ENCODE results near the gene CLSTN2. TPM values are rescaled to one million over a fixed set of nuclear protein-coding genes. Genes with fewer than 3 reads are reported as not detected.

Gene CLSTN2
- total and polyA plus RNA-seq, 2 of the 8 experiments (the other 6 are each of a cell fraction or from before 2014, with no cell fraction given) = 0.39 to 0.52 TPM

DNA sequence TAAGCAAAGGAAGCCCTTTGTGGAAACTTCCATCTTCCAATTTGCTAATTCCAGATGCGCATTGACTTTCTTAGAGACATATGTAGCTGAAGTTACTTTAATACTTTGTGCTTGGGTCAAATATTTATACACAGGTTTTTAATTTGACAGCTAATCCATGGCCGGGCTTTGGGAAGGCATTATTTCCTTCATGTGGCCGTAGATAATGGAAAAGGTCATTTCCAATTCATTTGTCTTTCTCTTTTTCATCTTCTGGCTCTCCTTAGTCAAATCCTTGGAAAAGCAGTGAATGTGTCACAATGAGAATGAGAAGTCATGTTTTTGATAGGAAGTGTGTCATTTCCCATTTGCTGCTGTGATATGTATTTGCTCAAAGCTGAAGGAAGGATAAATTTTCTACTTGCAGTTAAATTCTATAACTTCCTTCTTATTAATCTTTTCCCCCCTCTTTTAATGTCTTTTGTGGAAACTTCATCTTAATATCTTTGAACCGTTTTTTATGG lies 323.3 kb downstream of the CLSTN2 start:
- H3K56ac ChIP-seq (replicated peaks; ENCODE audit: insufficient read length, low read depth, low read length) = no peak overlapping the region
- H4K5ac ChIP-seq (ENCODE audit: insufficient read length, low read depth, low read length) = no peak overlapping the region
- no peak for TF ChIP-seq POLR2A (IDR thresholded peaks at IDR 0.05; ENCODE audit: control extremely low read depth in 1 of 2, low read depth in 2 of 2, low read length in 2 of 2)
- no peak for TF ChIP-seq RBBP5 (IDR thresholded peaks at IDR 0.05; ENCODE audit: borderline replicate concordance, low read depth, low read length)
- TF ChIP-seq YY1 (IDR thresholded peaks at IDR 0.05; ENCODE audit: low read depth, low read length) = no peak
- no peak for TF ChIP-seq GTF2F1 (IDR thresholded peaks at IDR 0.05; ENCODE audit: borderline replicate concordance, low read depth, low read length)
- no peak for TF ChIP-seq POU5F1 (IDR thresholded peaks at IDR 0.05; ENCODE audit: low read depth, low read length)
- H3K27ac ChIP-seq (ENCODE audit: low read depth, low read length) = no peak overlapping the region
- FAIRE-seq = no peak
- H3K4ac ChIP-seq (replicated peaks; ENCODE audit: insufficient read length, low read depth, low read length) = no peak overlapping the region
- ChIA-PET CTCF (ENCODE audit: partially characterized antibody) (no interaction called here), POLR2A (ENCODE audit: partially characterized antibody) (no interaction called here)
- H3K4me2 ChIP-seq (ENCODE audit: insufficient read depth in 1 of 2, low read depth in 2 of 2, low read length in 2 of 2) = no peak overlapping the region
- H2BK5ac ChIP-seq (ENCODE audit: low read depth, low read length) = no peak overlapping the region
- H3K79me2 ChIP-seq (ENCODE audit: control insufficient read depth in 1 of 2, insufficient read depth in 2 of 2, low read length in 2 of 2) = no peaks in the 10 kb centered on the region
- no peak overlapping the region for H3K4me3 ChIP-seq (ENCODE audit: extremely low read depth in 1 of 4, insufficient read depth in 2 of 4, low read depth in 3 of 4, low read length in 4 of 4)
- no peak overlapping the region for H2BK20ac ChIP-seq (ENCODE audit: low read length)
- no peaks in the 10 kb centered on the region for H4K20me1 ChIP-seq (replicated peaks in 1 of 2; ENCODE audit: control insufficient read depth in 1 of 2, insufficient read depth in 2 of 2, low read length in 2 of 2)
- no peak overlapping the region for H2BK12ac ChIP-seq (ENCODE audit: low read depth, low read length)
- no peak overlapping the region for H3K14ac ChIP-seq (ENCODE audit: insufficient read length)
- H3K23me2 ChIP-seq (ENCODE audit: low read depth, low read length) = no peaks in the 10 kb centered on the region
- H3K36me3 ChIP-seq (ENCODE audit: control insufficient read depth in 2 of 4, insufficient read depth in 4 of 4, low read length in 3 of 4) = no peaks in the 10 kb centered on the region
- DNase-seq (ENCODE audit: low read depth in 1 of 2, low spot score in 2 of 2) = no peak
- no peak overlapping the region for H2BK15ac ChIP-seq (ENCODE audit: low read length)
- H4K8ac ChIP-seq (ENCODE audit: extremely low read depth, insufficient read depth, low read length) = no peak overlapping the region
- no peak overlapping the region for H4K91ac ChIP-seq (replicated peaks; ENCODE audit: insufficient read length, low read length)
- no peaks in the 10 kb centered on the region; a peak in 1 of 4 replicates for H3K9me3 ChIP-seq (ENCODE audit: insufficient read depth in 2 of 2, low read depth in 1 of 2, low read length in 1 of 2)
- H3K4me1 ChIP-seq (replicated peaks in 1 of 4; ENCODE audit: control insufficient read depth in 3 of 4, insufficient read depth in 4 of 4, low read length in 3 of 4) = peaks cover 0 to 4% (median 2%) of the 10 kb centered on the region in 4 experiments; a peak in 1 of 7 replicates
- H3K9ac ChIP-seq (replicated peaks in 1 of 4; ENCODE audit: extremely low read depth in 1 of 4, low read depth in 3 of 4, low read length in 3 of 4) = no peak overlapping the region
- H3K27me3 ChIP-seq (replicated peaks in 1 of 4; ENCODE audit: control insufficient read depth in 3 of 4, extremely low read depth in 1 of 4, insufficient read depth in 3 of 4, low read length in 3 of 4) = no peaks in the 10 kb centered on the region
- H2AFZ ChIP-seq (ENCODE audit: low read length) = no peak overlapping the region
- H3K18ac ChIP-seq (ENCODE audit: extremely low read depth, low read length) = no peak overlapping the region
- no peak overlapping the region for H2AK5ac ChIP-seq (ENCODE audit: low read depth, low read length)
- 83% methylated on average over 4 of the region's 4 CpGs; no CpG with 5 or more reads in 1 of the 2 experiments for WGBS, 2 experiments (ENCODE audit: extremely low coverage in 1 of 2, insufficient coverage in 1 of 2, insufficient read length in 1 of 2, insufficient replicate concordance in 2 of 2, low coverage in 1 of 2, low lambda C conversion rate in 2 of 2, missing lambda C conversion rate in 1 of 2)
- H3K23ac ChIP-seq (ENCODE audit: insufficient read length) = no peak overlapping the region
- H2BK120ac ChIP-seq (replicated peaks; ENCODE audit: low read depth, low read length) = no peak overlapping the region
- no peaks in the 10 kb centered on the region for H3K79me1 ChIP-seq (ENCODE audit: low read depth, low read length)

Data from H1 (cell line).